GM12878 (cell line): ENCODE results near the gene HDAC2. TPM values are rescaled to one million over a fixed set of nuclear protein-coding genes. Genes with fewer than 3 reads are reported as not detected.

Experiments used
- CBX3 ChIP-seq: fragments of 200-600 bp; sonication (generic); IDR thresholded peaks from 2 replicates; pipeline ENCODE4 v1.6.1; 2016; ENCODE audit warnings: low read depth, borderline replicate concordance
- CEBPZ ChIP-seq: fragments of 150-350 bp; IDR thresholded peaks from 2 replicates; pipeline ENCODE4 v1.6.1; 2016; ENCODE audit warnings: low read depth, low read length
- GABPA ChIP-seq: IDR thresholded peaks from 2 replicates; pipeline ENCODE4 v1.6.1; 2014; ENCODE audit warnings: antibody characterized with exemption, low read depth, mild to moderate bottlenecking, inconsistent platforms
- HDGF ChIP-seq: fragments of 450-650 bp; IDR thresholded peaks from 2 replicates; pipeline ENCODE4 v1.6.1; 2016; ENCODE audit warnings: antibody characterized with exemption
- KLF5 ChIP-seq: fragments of 450-650 bp; IDR thresholded peaks from 2 replicates; pipeline ENCODE4 v1.6.1; 2014; ENCODE audit warnings: mild to moderate bottlenecking; ENCODE audit not compliant: partially characterized antibody
- LARP7 ChIP-seq: fragments of 450-650 bp; IDR thresholded peaks from 2 replicates; pipeline ENCODE4 v1.6.1; 2017; ENCODE audit warnings: mild to moderate bottlenecking
- MYC ChIP-seq: IDR thresholded peaks from 2 replicates; pipeline ENCODE4 v1.6.1; 2011; ENCODE audit warnings: mild to moderate bottlenecking, low read length, moderate library complexity, inconsistent platforms; ENCODE audit not compliant: insufficient read depth, insufficient replicate concordance, insufficient read length, severe bottlenecking
- NFIC ChIP-seq: IDR thresholded peaks from 2 replicates; pipeline ENCODE4 v1.6.1; 2012; ENCODE audit warnings: low read depth, mild to moderate bottlenecking, inconsistent platforms, low read length, moderate library complexity
- NFYA ChIP-seq: IDR thresholded peaks from 2 replicates; pipeline ENCODE4 v1.6.1; 2011; ENCODE audit warnings: low read depth, mild to moderate bottlenecking, low read length, improper control_type of control experiment, borderline replicate concordance
- NR2C1 ChIP-seq: fragments of 450-650 bp; IDR thresholded peaks from 2 replicates; pipeline ENCODE4 v1.6.1; 2017; ENCODE audit warnings: antibody characterized with exemption, mild to moderate bottlenecking, moderate library complexity
- NR2C2 ChIP-seq: IDR thresholded peaks from 2 replicates; pipeline ENCODE4 v1.6.1; 2011; ENCODE audit warnings: borderline replicate concordance, low read depth; ENCODE audit not compliant: control insufficient read depth, insufficient read length
- PML ChIP-seq: IDR thresholded peaks from 2 replicates; pipeline ENCODE4 v1.6.1; 2012; ENCODE audit warnings: low read length, inconsistent platforms
- POU2F2 ChIP-seq: IDR thresholded peaks from 3 replicates; pipeline ENCODE4 v1.6.1; 2011; ENCODE audit warnings: low read depth, mild to moderate bottlenecking, low read length, borderline replicate concordance
- SKIL ChIP-seq: fragments of 450-650 bp; IDR thresholded peaks from 2 replicates; pipeline ENCODE4 v1.6.1; 2017; ENCODE audit warnings: mild to moderate bottlenecking, low read depth, inconsistent platforms; ENCODE audit not compliant: poor library complexity, severe bottlenecking
- USF2 ChIP-seq: IDR thresholded peaks from 2 replicates; pipeline ENCODE4 v1.6.1; 2011; ENCODE audit warnings: low read depth, low read length, improper control_type of control experiment, borderline replicate concordance
- ZBTB40 ChIP-seq: fragments of 450-650 bp; IDR thresholded peaks from 2 replicates; pipeline ENCODE4 v1.6.1; 2016; ENCODE audit warnings: mild to moderate bottlenecking, moderate library complexity, borderline replicate concordance
- ZNF207 ChIP-seq: fragments of 450-650 bp; IDR thresholded peaks from 2 replicates; pipeline ENCODE4 v1.6.1; 2014; ENCODE audit warnings: antibody characterized with exemption, mild to moderate bottlenecking, borderline replicate concordance
- polyA plus RNA-seq, 11 experiments: library from polyadenylated mRNA; depleted of rRNA in 4 of 11; unstranded in 6 of 11; stranded (reverse) in 5 of 11; fragments of >200 nt; fragmentation: Nextera tagmentation in 4 of 11; fragmentation: Illumina TruSeq in 1 of 11; extraction: Ambion mirVana in 4 of 11; extraction: Trizol in 1 of 11; gene quantifications; 1 replicate in 1 of 11; 2 replicates in 10 of 11; pipeline versions ENCODE4 v1.2.1 to v1.2.3, GENCODE V29; 2011 to 2016; ENCODE audit warnings: inconsistent platforms in 2 of 11, missing spikeins in 2 of 11, low read depth in 1 of 11
- total RNA-seq, 4 experiments: library from RNA; depleted of rRNA in 3 of 4; stranded (reverse); fragments of >200 nt in 3 of 4; fragmentation: Illumina TruSeq in 1 of 4; extraction: Trizol in 1 of 4; gene quantifications; 2 replicates each; pipeline versions ENCODE4 v1.2.1 to v1.2.3, GENCODE V29; 2013 to 2021

The HDAC2 gene
- total and polyA plus RNA-seq, 10 of the 15 experiments (the other 5 are each of a cell fraction or from before 2014, with no cell fraction given): 40.4 to 210 (median 114) TPM

- TF ChIP-seq SKIL (peak; percentile 98), POU2F2 (no peak), PML (peak; percentile 88; the same call in 1 of the 2 replicates), NR2C2 (no peak), ZBTB40 (no peak; the same call in 1 of the 2 replicates), LARP7 (peak; percentile 96), USF2 (peak; percentile 56), NFIC (no peak; the same call in 1 of the 2 replicates), GABPA (no peak), KLF5 (peak; percentile 100), NFYA (no peak), CEBPZ (no peak), CBX3 (no peak), HDGF (peak; percentile 86; the same call in 1 of the 2 replicates), ZNF207 (peak; percentile 99), NR2C1 (peak; percentile 69), MYC (peak; percentile 93)
Measured at GRCh38 chr6:113970805-113971676, at the start of gene HDAC2 (continued).
